Tongue (tissue), 2 donors: ENCODE results near the gene CPN2. TPM values are rescaled to one million over a fixed set of nuclear protein-coding genes. Genes with fewer than 3 reads are reported as not detected.

ENCODE experiments used
- DNase-seq: peaks from one replicate; pipeline ENCODE4 v3.0.0-alpha.2; 2015
- total RNA-seq: library from RNA; depleted of rRNA; stranded (reverse); fragments of >200 nt; gene quantifications from one replicate; pipeline ENCODE4 v1.2.3, GENCODE V29; 2014

CPN2 gene
- total RNA-seq, 1 donor from 2014 or later = not detected

GRCh38 chr3:194294895-194295214 is 56.3 kb downstream of the CPN2 start:
- no peak for DNase-seq

DNA sequence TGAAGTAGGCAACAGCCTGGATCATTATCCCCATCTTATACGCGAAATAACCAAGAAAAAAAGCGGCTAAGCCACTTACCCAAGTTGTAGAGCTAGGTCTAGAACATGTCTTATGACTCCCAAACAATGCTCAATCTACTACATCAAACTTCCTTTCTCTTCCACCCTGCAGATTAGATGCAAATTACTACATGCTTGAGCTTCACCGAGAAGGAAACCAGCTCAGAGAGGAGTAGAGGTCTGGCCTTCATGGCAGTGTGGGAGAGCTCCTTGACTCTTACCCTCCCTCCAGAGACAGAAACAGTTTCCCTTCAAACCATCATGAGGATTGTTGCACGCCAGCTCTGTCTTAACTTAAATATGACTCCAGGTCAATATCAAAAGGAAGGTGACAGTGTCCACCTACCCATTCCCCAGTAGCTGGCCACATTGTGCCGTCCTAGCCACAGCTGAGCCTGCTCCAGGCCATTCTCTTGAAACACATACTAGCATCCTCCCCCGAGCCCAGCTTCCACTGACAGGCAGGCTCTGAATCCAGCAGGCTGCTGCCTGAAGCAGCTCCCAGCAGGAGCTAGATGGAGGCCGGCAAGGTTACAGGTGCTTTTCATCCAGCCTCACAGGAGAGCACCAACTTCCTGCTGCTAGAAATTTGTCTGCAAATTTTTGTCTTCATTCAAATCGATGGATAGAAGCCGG is 56.8 kb downstream of the CPN2 start:
- DNase-seq = no peak

- no peak for DNase-seq
These were observed 57.5 kb downstream of the CPN2 start for GRCh38 chr3:194293546-194294198.

GRCh38 chr3:194292331-194292730 is 58.8 kb downstream of the CPN2 start:
- no peak for DNase-seq

Other genes starting within 250 kb of the CPN2 start
- gene HES1, start 215.2 kb downstream of the CPN2 start, total RNA-seq = 61.9 TPM
- gene LRRC15, start 18.4 kb upstream of the CPN2 start, total RNA-seq = 0.10 TPM
- gene GP5, start 47.9 kb upstream of the CPN2 start, total RNA-seq = 0.21 TPM
- gene ATP13A3, start 135.7 kb upstream of the CPN2 start, total RNA-seq = 125 TPM